ENCODE results near the gene RAB1B. TPM values are rescaled to one million over a fixed set of nuclear protein-coding genes. Genes with fewer than 3 reads are reported as not detected.

RAB1B gene
- total RNA-seq, 1 donor from 2014 or later = 102 TPM

DNA sequence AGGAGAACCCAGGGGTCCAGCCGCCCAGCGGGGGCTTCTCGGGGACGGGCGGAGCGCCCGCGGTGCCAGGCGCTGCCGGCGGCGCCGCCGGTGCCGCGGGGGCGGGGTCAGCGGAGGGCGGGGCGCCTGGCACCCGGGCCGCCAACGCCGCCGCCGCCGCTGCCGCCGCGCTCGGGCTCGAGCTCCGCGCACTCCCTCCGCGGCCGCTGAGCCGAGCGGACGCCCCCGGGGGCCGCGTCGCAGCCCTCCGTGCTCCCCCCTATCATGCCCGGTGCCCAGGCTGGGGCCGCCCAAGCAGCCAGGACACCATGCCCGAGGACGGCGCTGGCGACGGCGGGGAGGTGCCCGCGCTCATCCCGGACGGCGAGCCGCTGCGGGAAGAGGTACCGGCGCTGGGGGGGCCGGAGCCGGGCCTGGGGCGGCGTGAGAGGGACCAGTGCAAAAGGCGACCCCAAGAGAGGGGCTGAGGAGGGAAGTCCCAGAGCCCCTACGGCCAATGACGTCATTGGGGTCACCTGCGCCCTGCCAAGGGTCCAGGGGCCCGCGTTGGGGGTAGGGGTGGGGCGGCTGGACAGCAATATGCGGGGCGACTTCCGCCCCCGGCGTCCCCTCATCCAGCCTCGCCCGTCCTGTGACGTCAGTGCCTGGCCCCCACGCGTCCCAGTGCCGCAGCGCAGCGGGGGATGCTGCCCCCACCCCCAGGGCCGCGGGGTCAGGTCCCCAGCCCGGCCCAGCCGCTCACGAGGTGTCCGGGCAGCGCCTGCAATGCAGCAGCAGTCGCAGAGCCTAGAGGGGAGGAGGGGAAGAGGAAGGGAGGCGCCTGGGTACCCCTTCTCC, 23.5 kb downstream of the RAB1B start, which contains the start of gene TMEM151A:
TMEM151A (plus strand) TSS at position 189 of the 837 bp plus-strand sequence; CDS start at position 309, 120 bp downstream.
- H3K36me3 Mint-ChIP-seq (ENCODE audit: insufficient read depth) = no peaks in the 10 kb centered on the region
- H3K4me1 Mint-ChIP-seq (ENCODE audit: low read depth) = peaks cover 20% of the 10 kb centered on the region
- peak within 1 kb of the TSS; percentile 56 for H3K4me3 Mint-ChIP-seq (ENCODE audit: low read depth)
- no peak for DNase-seq (ENCODE audit: low spot score, unreplicated experiment)
- no peak within 1 kb of the TSS for H3K27ac Mint-ChIP-seq
- H3K27me3 Mint-ChIP-seq = peaks cover 31% of the 10 kb centered on the region
- TF ChIP-seq, protein P1, sequence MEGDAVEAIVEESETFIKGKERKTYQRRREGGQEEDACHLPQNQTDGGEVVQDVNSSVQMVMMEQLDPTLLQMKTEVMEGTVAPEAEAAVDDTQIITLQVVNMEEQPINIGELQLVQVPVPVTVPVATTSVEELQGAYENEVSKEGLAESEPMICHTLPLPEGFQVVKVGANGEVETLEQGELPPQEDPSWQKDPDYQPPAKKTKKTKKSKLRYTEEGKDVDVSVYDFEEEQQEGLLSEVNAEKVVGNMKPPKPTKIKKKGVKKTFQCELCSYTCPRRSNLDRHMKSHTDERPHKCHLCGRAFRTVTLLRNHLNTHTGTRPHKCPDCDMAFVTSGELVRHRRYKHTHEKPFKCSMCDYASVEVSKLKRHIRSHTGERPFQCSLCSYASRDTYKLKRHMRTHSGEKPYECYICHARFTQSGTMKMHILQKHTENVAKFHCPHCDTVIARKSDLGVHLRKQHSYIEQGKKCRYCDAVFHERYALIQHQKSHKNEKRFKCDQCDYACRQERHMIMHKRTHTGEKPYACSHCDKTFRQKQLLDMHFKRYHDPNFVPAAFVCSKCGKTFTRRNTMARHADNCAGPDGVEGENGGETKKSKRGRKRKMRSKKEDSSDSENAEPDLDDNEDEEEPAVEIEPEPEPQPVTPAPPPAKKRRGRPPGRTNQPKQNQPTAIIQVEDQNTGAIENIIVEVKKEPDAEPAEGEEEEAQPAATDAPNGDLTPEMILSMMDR (IDR thresholded peaks at IDR 0.05; ENCODE audit: unreplicated experiment) = no peak
- H3K9me3 Mint-ChIP-seq (ENCODE audit: low read depth) = no peaks in the 10 kb centered on the region

GRCh38 chr11:66292543-66293332, 24.3 kb downstream of the RAB1B start:
- H3K27me3 Mint-ChIP-seq = peaks cover 39% of the 10 kb centered on the region
- TF ChIP-seq, protein P1 (IDR thresholded peaks at IDR 0.05; ENCODE audit: unreplicated experiment) = no peak
- no peak overlapping the region for H3K27ac Mint-ChIP-seq
- H3K4me3 Mint-ChIP-seq (ENCODE audit: low read depth) = peak overlapping the region; percentile 48
- H3K36me3 Mint-ChIP-seq (ENCODE audit: insufficient read depth) = no peaks in the 10 kb centered on the region
- DNase-seq (ENCODE audit: low spot score, unreplicated experiment) = no peak
- H3K9me3 Mint-ChIP-seq (ENCODE audit: low read depth) = no peaks in the 10 kb centered on the region
- H3K4me1 Mint-ChIP-seq (ENCODE audit: low read depth) = peaks cover 18% of the 10 kb centered on the region

- no peaks in the 10 kb centered on the region for H3K9me3 Mint-ChIP-seq (ENCODE audit: low read depth)
- DNase-seq (ENCODE audit: low spot score, unreplicated experiment) = no peak
- peaks cover 15% of the 10 kb centered on the region for H3K4me1 Mint-ChIP-seq (ENCODE audit: low read depth)
- no peak overlapping the region for H3K27ac Mint-ChIP-seq
- TF ChIP-seq, protein P1 (IDR thresholded peaks at IDR 0.05; ENCODE audit: unreplicated experiment) = no peak
- H3K27me3 Mint-ChIP-seq = peaks cover 42% of the 10 kb centered on the region
- H3K4me3 Mint-ChIP-seq (ENCODE audit: low read depth) = no peak overlapping the region
- no peaks in the 10 kb centered on the region for H3K36me3 Mint-ChIP-seq (ENCODE audit: insufficient read depth)
Measured at GRCh38 chr11:66293352-66293751, 24.9 kb downstream of the RAB1B start.

GRCh38 chr11:66293777-66294625, 25.6 kb downstream of the RAB1B start:
- Mint-ChIP-seq H3K27me3 (peaks cover 43% of the 10 kb centered on the region), H3K27ac (no peak overlapping the region), H3K36me3 (ENCODE audit: insufficient read depth) (no peaks in the 10 kb centered on the region), H3K4me1 (ENCODE audit: low read depth) (peaks cover 15% of the 10 kb centered on the region), H3K4me3 (ENCODE audit: low read depth) (no peak overlapping the region), H3K9me3 (ENCODE audit: low read depth) (no peaks in the 10 kb centered on the region)
- TF ChIP-seq, protein P1 (IDR thresholded peaks at IDR 0.05; ENCODE audit: unreplicated experiment) = no peak
- DNase-seq (ENCODE audit: low spot score, unreplicated experiment) = no peak

Data from progenitor cell of endocrine pancreas (in vitro differentiated cells).